GM06990 (cell line): ENCODE data around the gene HTR3D.

ENCODE experiments used
- DNase-seq: peaks from one replicate; pipeline ENCODE4 v3.0.0-alpha.2; 2011; ENCODE audit not compliant: insufficient read length; ENCODE audit errors: extremely low read depth
- H3K27me3 ChIP-seq: replicated peaks from 2 replicates; pipeline ENCODE4 v1.6.0; 2011; ENCODE audit warnings: low read length; ENCODE audit not compliant: control insufficient read depth, insufficient read depth
- H3K36me3 ChIP-seq: 2 replicates; pipeline ENCODE4 v1.5.1; 2011; ENCODE audit warnings: low read length; ENCODE audit not compliant: control insufficient read depth, insufficient read depth
- H3K4me3 ChIP-seq: replicated peaks from 2 replicates; pipeline ENCODE4 v1.5.1; 2011; ENCODE audit warnings: low read depth, mild to moderate bottlenecking, control low read depth, low read length
- CTCF ChIP-seq: IDR thresholded peaks from 2 replicates; pipeline ENCODE4 v1.5.1; 2011; ENCODE audit warnings: low read length, control low read depth, mild to moderate bottlenecking, inconsistent platforms; ENCODE audit not compliant: insufficient read depth, poor library complexity, severe bottlenecking

Gene HTR3D

DNA sequence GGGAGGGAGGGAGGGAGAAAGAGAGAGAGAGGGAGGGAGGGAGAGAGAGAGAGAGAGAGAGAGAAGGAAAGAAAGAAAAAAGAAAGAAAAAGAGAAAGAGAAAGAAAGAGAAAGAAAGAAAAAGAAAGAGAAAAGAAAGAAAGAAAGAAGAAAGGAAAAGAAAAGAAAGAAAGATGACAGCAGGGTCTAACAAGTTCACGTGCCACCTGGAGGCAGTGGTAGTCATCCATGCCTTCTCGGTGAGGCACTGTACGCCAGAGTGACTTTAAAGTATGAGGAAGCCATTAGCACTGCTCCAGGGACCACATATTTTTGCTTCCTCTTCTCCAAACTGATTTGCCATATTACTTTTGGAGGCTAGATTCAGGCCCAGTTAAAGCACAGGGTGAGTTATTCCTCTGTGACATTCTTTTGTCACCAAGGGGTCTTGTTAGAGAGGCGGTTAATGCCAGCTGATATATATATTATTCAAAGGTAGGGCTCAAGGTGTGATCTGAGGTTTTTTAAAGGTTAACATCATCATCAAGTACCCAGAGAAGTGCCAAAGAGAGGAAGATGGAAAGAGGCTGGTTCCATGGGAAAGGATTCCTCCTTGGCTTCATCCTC lies at the start of gene HTR3D:
Gene HTR3D (plus strand): TSS at position 556 of the 606 bp plus-strand sequence. CDS start 0 bp downstream, at position 556.
- Histone ChIP-seq H3K36me3 (no peaks in the 10 kb centered on the region), H3K27me3 (no peaks in the 10 kb centered on the region), H3K4me3 (no peak within 1 kb of the TSS)
- no peak for TF ChIP-seq CTCF
- DNase-seq, result no peak

DNA sequence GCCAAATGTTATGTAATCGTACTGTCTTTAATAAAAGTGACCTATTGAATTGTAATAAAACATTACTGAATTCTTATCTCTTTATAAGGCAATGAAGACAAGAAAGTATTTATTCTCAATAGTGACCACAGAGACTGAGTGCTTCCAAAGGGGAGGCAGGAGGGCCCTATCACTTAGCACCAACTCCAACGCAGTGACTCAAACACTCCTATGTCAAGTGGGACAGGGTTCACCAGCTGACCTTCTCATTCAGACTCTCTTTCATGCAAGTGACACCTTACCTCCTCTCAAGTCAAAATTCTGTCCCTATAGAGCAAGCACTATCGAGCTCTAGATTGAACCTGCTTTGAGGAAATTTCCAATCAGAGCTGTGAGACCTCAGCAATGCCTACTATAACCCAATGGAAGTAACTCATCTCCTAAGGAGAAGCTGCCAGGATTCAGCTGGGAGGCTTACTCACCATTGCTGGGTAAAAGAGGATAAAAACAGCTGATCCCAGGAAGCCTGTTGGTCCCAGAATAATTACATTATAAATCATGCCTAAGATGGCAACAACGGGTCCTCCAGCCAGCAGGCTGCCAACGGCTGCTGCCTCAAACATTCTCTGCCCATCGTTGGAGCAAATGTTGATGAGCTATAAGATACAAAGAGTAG lies 49.4 kb upstream of the HTR3D start:
- no peaks in the 10 kb centered on the region for H3K27me3 ChIP-seq
- no peaks in the 10 kb centered on the region; the same call in 1 of the 2 replicates for H3K36me3 ChIP-seq
- no peak overlapping the region for H3K4me3 ChIP-seq
- no peak for DNase-seq
- TF ChIP-seq CTCF, result no peak

DNA sequence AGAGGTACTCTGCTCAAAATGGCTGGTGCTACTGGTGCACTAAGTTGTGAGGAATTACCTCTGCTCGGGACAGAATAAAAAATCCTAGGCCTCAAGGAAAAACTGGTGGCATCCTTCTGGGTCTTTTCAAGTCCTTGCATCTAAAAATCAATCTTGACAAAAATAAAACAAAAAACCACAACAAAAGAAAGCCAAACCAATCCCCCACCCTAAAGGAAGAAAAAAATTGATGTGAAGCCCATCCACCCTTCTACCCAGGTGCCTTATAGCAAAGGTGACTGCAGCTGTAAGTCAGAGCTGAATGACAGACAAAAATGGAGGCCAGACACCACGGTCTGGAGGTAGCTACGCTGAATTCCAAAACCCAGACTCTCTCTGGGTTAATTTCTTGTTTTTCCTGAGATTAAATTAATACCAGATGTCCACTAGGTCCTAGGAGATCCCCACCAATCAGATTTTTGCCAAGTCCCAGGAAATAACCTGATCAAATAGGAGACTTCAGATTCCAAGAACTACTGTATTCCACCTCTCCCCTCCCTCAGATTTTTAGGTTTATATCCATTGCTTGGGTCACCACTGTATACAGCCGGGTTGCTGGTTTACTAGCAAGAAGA lies 47.3 kb upstream of the HTR3D start:
- Histone ChIP-seq H3K4me3 (no peak overlapping the region), H3K27me3 (no peaks in the 10 kb centered on the region), H3K36me3 (no peaks in the 10 kb centered on the region; the same call in 1 of the 2 replicates)
- no peak for TF ChIP-seq CTCF
- no peak for DNase-seq

- DNase-seq, result no peak
- Histone ChIP-seq H3K36me3 (no peaks in the 10 kb centered on the region; the same call in 1 of the 2 replicates), H3K4me3 (no peak overlapping the region), H3K27me3 (no peaks in the 10 kb centered on the region)
- TF ChIP-seq CTCF, result no peak
Observed at GRCh38 chr3:183984749-183985729, 46.5 kb upstream of the HTR3D start.

DNA sequence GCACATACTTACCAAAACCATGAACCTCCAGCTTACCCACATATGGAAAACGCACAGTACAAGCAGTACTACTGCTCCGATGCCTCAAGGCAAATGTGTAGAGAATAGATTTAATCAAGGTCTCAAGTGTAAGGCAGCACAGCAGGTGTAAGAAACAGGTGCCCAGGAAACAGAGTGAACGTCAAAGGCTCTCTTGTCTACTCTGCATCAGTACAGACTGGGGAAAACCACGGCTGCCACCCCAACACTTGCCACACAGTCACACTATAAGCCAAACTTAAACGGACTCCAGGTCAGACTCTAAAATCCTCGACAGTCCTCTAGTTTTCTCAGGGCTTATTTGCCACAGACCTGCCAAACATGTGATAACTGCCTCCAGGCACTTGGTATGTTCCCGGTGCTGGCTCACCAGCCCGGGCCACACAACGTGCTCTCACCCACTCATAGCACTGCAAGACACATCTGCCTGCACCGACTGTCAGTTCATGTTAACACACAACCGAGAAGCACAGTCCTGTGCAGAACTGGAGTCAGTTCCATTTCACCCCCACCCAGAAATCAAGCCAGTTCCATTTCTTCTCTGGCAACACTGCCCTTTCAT lies 44.4 kb upstream of the HTR3D start:
- no peak for DNase-seq

More for the DNA sequence above, 44.4 kb upstream of the HTR3D start:
- Histone ChIP-seq H3K27me3 (no peaks in the 10 kb centered on the region), H3K36me3 (no peaks in the 10 kb centered on the region; the same call in 1 of the 2 replicates), H3K4me3 (no peak overlapping the region)
- no peak for TF ChIP-seq CTCF
